Measurements from ENCODE around the gene PRF1. TPM values are rescaled to one million over a fixed set of nuclear protein-coding genes. Genes with fewer than 3 reads are reported as not detected.

The PRF1 gene
- total RNA-seq, 4 donors from 2014 or later = 0.87 to 6.6 (median 3.7) TPM

GRCh38 chr10:70596860-70597809 lies 5.4 kb downstream of the PRF1 start:
- H3K9me3 ChIP-seq = no peaks in the 10 kb centered on the region
- H3K27ac ChIP-seq = no peak overlapping the region
- H3K4me3 ChIP-seq = no peak overlapping the region
- H3K4me1 ChIP-seq = peaks cover 0 to 6% (median 0%) of the 10 kb centered on the region in 4 donors
- no peak for DNase-seq (ENCODE audit: low spot score in 2 of 2)
- no peak for TF ChIP-seq CTCF (IDR thresholded peaks at IDR 0.05)
- TF ChIP-seq EP300 (IDR thresholded peaks at IDR 0.05) = no peak
- TF ChIP-seq POLR2A (IDR thresholded peaks at IDR 0.05) = no peak
- no peaks in the 10 kb centered on the region for H3K36me3 ChIP-seq
- no peaks in the 10 kb centered on the region for H3K27me3 ChIP-seq
- 65 to 82% methylated on average over 8 of the region's 8 CpGs for WGBS, 2 donors

- no peaks in the 10 kb centered on the region for H3K27me3 ChIP-seq
- 38 to 54% methylated on average over 11 to 14 of the region's 14 CpGs for WGBS, 2 donors
- DNase-seq (ENCODE audit: low spot score in 2 of 2) = no peak
Measured at GRCh38 chr10:70596110-70596798, 6.3 kb downstream of the PRF1 start.

GRCh38 chr10:70595566-70596016 lies 7.0 kb downstream of the PRF1 start:
- 89 to 90% methylated on average over 5 of the region's 5 CpGs for WGBS, 2 donors
- Histone ChIP-seq H3K36me3 (no peaks in the 10 kb centered on the region), H3K27me3 (no peaks in the 10 kb centered on the region), H3K9me3 (no peaks in the 10 kb centered on the region), H3K4me1 (peaks cover 0 to 6% (median 0%) of the 10 kb centered on the region in 4 donors), H3K27ac (no peak overlapping the region), H3K4me3 (no peak overlapping the region)
- no peak for TF ChIP-seq POLR2A (IDR thresholded peaks at IDR 0.05)
- no peak for TF ChIP-seq EP300 (IDR thresholded peaks at IDR 0.05)
- TF ChIP-seq CTCF (IDR thresholded peaks at IDR 0.05) = no peak
- DNase-seq (ENCODE audit: low spot score in 2 of 2) = no peak

More at GRCh38 chr10:70596110-70596798, 6.3 kb downstream of the PRF1 start:
- H3K27ac ChIP-seq = no peak overlapping the region
- H3K9me3 ChIP-seq = no peaks in the 10 kb centered on the region
- H3K36me3 ChIP-seq = no peaks in the 10 kb centered on the region
- TF ChIP-seq POLR2A (IDR thresholded peaks at IDR 0.05) (no peak), CTCF (IDR thresholded peaks at IDR 0.05) (no peak), EP300 (IDR thresholded peaks at IDR 0.05) (no peak)
- no peak overlapping the region for H3K4me3 ChIP-seq
- peaks cover 0 to 6% (median 0%) of the 10 kb centered on the region in 4 donors for H3K4me1 ChIP-seq

- Histone ChIP-seq H3K36me3 (no peaks in the 10 kb centered on the region), H3K4me3 (no peak overlapping the region), H3K27ac (no peak overlapping the region), H3K9me3 (no peaks in the 10 kb centered on the region), H3K4me1 (peaks cover 0 to 6% (median 0%) of the 10 kb centered on the region in 4 donors), H3K27me3 (no peaks in the 10 kb centered on the region)
- DNase-seq (ENCODE audit: low spot score in 2 of 2) = no peak
- TF ChIP-seq CTCF (IDR thresholded peaks at IDR 0.05) (no peak), EP300 (IDR thresholded peaks at IDR 0.05) (no peak), POLR2A (IDR thresholded peaks at IDR 0.05) (no peak)
- 55 to 78% methylated on average over 3 of the region's 3 CpGs for WGBS, 2 donors
Measured at GRCh38 chr10:70594161-70594560, 8.4 kb downstream of the PRF1 start.

- H3K36me3 ChIP-seq = no peaks in the 10 kb centered on the region
- H3K9me3 ChIP-seq = no peaks in the 10 kb centered on the region
- no peaks in the 10 kb centered on the region for H3K27me3 ChIP-seq
- no peak overlapping the region for H3K27ac ChIP-seq
- no peak overlapping the region for H3K4me3 ChIP-seq
- H3K4me1 ChIP-seq = peaks cover 0 to 6% (median 0%) of the 10 kb centered on the region in 4 donors
- DNase-seq (ENCODE audit: low spot score in 2 of 2) = no peak
- no peak for TF ChIP-seq CTCF (IDR thresholded peaks at IDR 0.05)
- TF ChIP-seq POLR2A (IDR thresholded peaks at IDR 0.05) = no peak
- no peak for TF ChIP-seq EP300 (IDR thresholded peaks at IDR 0.05)
- WGBS, 2 donors = 89 to 92% methylated on average over 7 of the region's 7 CpGs
Measured at GRCh38 chr10:70593513-70593890, 9.0 kb downstream of the PRF1 start.

All from tibial nerve (tissue), 4 donors.